Keratinocyte (primary cell): ENCODE measurements around the gene EPC2. TPM values are rescaled to one million over a fixed set of nuclear protein-coding genes. Genes with fewer than 3 reads are reported as not detected.

Source experiments
- DNase-seq: peaks from one replicate; pipeline ENCODE4 v3.0.0-alpha.2; 2011; ENCODE audit warnings: low read depth, missing footprints, low spot score
- FAIRE-seq: peaks from 2 replicates; lab custom pipeline; 2011; peaks lifted over from hg19 to GRCh38; lab: Jason Lieb, UNC
- H2AFZ ChIP-seq: 2 replicates; pipeline ENCODE4 v1.6.0; 2012; ENCODE audit warnings: low read length, control low read depth, inconsistent platforms; ENCODE audit not compliant: control insufficient read depth
- H3K27ac ChIP-seq: 2 replicates; pipeline ENCODE4 v1.5.1; 2011; ENCODE audit warnings: low read length; ENCODE audit not compliant: control insufficient read depth, insufficient read depth
- H3K27me3 ChIP-seq: 3 replicates; pipeline ENCODE4 v1.6.0; 2011; ENCODE audit warnings: low read length; ENCODE audit not compliant: control insufficient read depth, insufficient read depth; ENCODE audit errors: extremely low read depth
- H3K36me3 ChIP-seq, 2 experiments: 2 replicates in 1 of 2; 3 replicates in 1 of 2; pipeline ENCODE4 v1.5.1; 2011; ENCODE audit warnings: low read length in 2 of 2, mild to moderate bottlenecking in 1 of 2; ENCODE audit not compliant: control insufficient read depth in 2 of 2, insufficient read depth in 2 of 2; ENCODE audit errors: extremely low read depth in 1 of 2
- H3K4me1 ChIP-seq: 3 replicates; pipeline ENCODE4 v1.5.1; 2011; ENCODE audit warnings: low read length; ENCODE audit not compliant: control insufficient read depth, insufficient read depth; ENCODE audit errors: extremely low read depth
- H3K4me2 ChIP-seq: 3 replicates; pipeline ENCODE4 v1.6.0; 2011; ENCODE audit warnings: low read depth, low read length; ENCODE audit not compliant: control insufficient read depth, insufficient read depth; ENCODE audit errors: extremely low read depth
- H3K4me3 ChIP-seq, 3 experiments: fragments of 200-600 bp in 1 of 3; sonication (generic) in 1 of 3; 2 replicates in 2 of 3; 3 replicates in 1 of 3; pipeline ENCODE4 v1.5.1; 2011 to 2016; ENCODE audit warnings: low read length in 3 of 3, mild to moderate bottlenecking in 3 of 3, control low read depth in 2 of 3, inconsistent platforms in 1 of 3, low read depth in 1 of 3, mixed read lengths in 1 of 3, mixed run types in 1 of 3, moderate library complexity in 1 of 3; ENCODE audit not compliant: control insufficient read depth in 2 of 3, insufficient read depth in 2 of 3; ENCODE audit errors: extremely low read depth in 1 of 3
- H3K79me2 ChIP-seq: 2 replicates; pipeline ENCODE4 v1.6.0; 2012; ENCODE audit warnings: low read length; ENCODE audit not compliant: control insufficient read depth, insufficient read depth
- H3K9ac ChIP-seq: 3 replicates; pipeline ENCODE4 v1.6.0; 2011; ENCODE audit warnings: low read length; ENCODE audit not compliant: control insufficient read depth, insufficient read depth; ENCODE audit errors: extremely low read depth
- H3K9me1 ChIP-seq: 3 replicates; pipeline ENCODE4 v1.6.0; 2011; ENCODE audit warnings: low read length; ENCODE audit not compliant: control insufficient read depth, insufficient read depth; ENCODE audit errors: extremely low read depth
- H3K9me3 ChIP-seq: 2 replicates; pipeline ENCODE4 v1.5.1; 2012; ENCODE audit warnings: low read depth, low read length; ENCODE audit not compliant: control insufficient read depth
- H4K20me1 ChIP-seq: 3 replicates; pipeline ENCODE4 v1.6.0; 2011; ENCODE audit warnings: low read length; ENCODE audit not compliant: control insufficient read depth, insufficient read depth; ENCODE audit errors: extremely low read depth
- EZH2 ChIP-seq: IDR thresholded peaks from one replicate; pipeline ENCODE4 v1.6.1; 2012; ENCODE audit warnings: inconsistent platforms, mild to moderate bottlenecking, low read length, moderate library complexity
- dilution Hi-C: fragments of 300-500 bp; cut with MboI; formaldehyde crosslinking; loops from one replicate; pipeline ENCODE4 v1.7.0; 2020; ENCODE audit warnings: low sequenced_read_pairs; ENCODE audit not compliant: extremely low pct_ligation_motif_present
- polyA plus RNA-seq, 5 experiments: library from polyadenylated mRNA; depleted of rRNA in 3 of 5; stranded (reverse) in 3 of 5; stranded (forward) in 1 of 5; unstranded in 1 of 5; fragments of >200 nt; gene quantifications; 1 replicate in 1 of 5; 2 replicates in 3 of 5; 3 replicates in 1 of 5; pipeline versions ENCODE4 v1.2.1 to v1.2.3, GENCODE V29; 2011 to 2012; ENCODE audit warnings: missing spikeins in 2 of 5, low read depth in 1 of 5, low replicate concordance in 1 of 5
- TF ChIP-seq, protein P1 (sequence below), 3 experiments: IDR thresholded peaks in 1 of 3; conservative IDR thresholded peaks in 1 of 3; optimal IDR thresholded peaks in 1 of 3; 2 replicates in 2 of 3; 3 replicates in 1 of 3; pipeline versions ENCODE3 to v1.5.1; 2011; ENCODE audit warnings: low read length in 3 of 3, mild to moderate bottlenecking in 3 of 3, moderate library complexity in 2 of 3, control low read depth in 1 of 3, inconsistent platforms in 1 of 3; ENCODE audit not compliant: insufficient read depth in 2 of 3; ENCODE audit errors: extremely low read depth in 1 of 3

The EPC2 gene
- polyA plus RNA-seq, 1 donor (not counting 4 experiments of a cell fraction or from before 2014, with no cell fraction given), result 13.1 TPM

- Histone ChIP-seq H3K4me2 (peak overlapping the region; percentile 3), H3K36me3 (peaks cover 0 to 4% of the 10 kb centered on the region in 2 experiments), H3K27me3 (no peaks in the 10 kb centered on the region), H3K9ac (no peak overlapping the region), H3K79me2 (peaks cover 64% of the 10 kb centered on the region), H3K4me3 (no peak overlapping the region), H3K27ac (no peak overlapping the region), H2AFZ (no peak overlapping the region), H3K9me3 (no peaks in the 10 kb centered on the region), H3K9me1 (peaks cover 4% of the 10 kb centered on the region), H3K4me1 (peaks cover 5% of the 10 kb centered on the region), H4K20me1 (peaks cover 5% of the 10 kb centered on the region)
- FAIRE-seq (no peak), DNase-seq (no peak)
- no peak for TF ChIP-seq EZH2
- TF ChIP-seq, protein P1, sequence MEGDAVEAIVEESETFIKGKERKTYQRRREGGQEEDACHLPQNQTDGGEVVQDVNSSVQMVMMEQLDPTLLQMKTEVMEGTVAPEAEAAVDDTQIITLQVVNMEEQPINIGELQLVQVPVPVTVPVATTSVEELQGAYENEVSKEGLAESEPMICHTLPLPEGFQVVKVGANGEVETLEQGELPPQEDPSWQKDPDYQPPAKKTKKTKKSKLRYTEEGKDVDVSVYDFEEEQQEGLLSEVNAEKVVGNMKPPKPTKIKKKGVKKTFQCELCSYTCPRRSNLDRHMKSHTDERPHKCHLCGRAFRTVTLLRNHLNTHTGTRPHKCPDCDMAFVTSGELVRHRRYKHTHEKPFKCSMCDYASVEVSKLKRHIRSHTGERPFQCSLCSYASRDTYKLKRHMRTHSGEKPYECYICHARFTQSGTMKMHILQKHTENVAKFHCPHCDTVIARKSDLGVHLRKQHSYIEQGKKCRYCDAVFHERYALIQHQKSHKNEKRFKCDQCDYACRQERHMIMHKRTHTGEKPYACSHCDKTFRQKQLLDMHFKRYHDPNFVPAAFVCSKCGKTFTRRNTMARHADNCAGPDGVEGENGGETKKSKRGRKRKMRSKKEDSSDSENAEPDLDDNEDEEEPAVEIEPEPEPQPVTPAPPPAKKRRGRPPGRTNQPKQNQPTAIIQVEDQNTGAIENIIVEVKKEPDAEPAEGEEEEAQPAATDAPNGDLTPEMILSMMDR (optimal IDR thresholded peaks at IDR 0.05 in 1 of 3, IDR thresholded peaks at IDR 0.05 in 1 of 3, conservative IDR thresholded peaks at IDR 0.05 in 1 of 3; ENCODE audit: extremely low read depth in 1 of 3, insufficient read depth in 2 of 3, low read length in 3 of 3), result no peak
- dilution Hi-C loops, result no loop called here
Observed at GRCh38 chr2:148720501-148721001, 76.0 kb downstream of the EPC2 start.

GRCh38 chr2:148721520-148721931 lies 77.0 kb downstream of the EPC2 start:
- Histone ChIP-seq H3K4me2 (no peak overlapping the region), H3K36me3 (peaks cover 0 to 4% of the 10 kb centered on the region in 2 experiments), H3K27me3 (no peaks in the 10 kb centered on the region), H2AFZ (no peak overlapping the region), H3K79me2 (peaks cover 62% of the 10 kb centered on the region), H3K9me3 (no peaks in the 10 kb centered on the region), H3K9ac (no peak overlapping the region), H3K9me1 (peaks cover 4% of the 10 kb centered on the region), H4K20me1 (peaks cover 5% of the 10 kb centered on the region), H3K27ac (no peak overlapping the region), H3K4me1 (peaks cover 2% of the 10 kb centered on the region), H3K4me3 (no peak overlapping the region)
- DNase-seq (no peak), FAIRE-seq (no peak)
- dilution Hi-C loops, result no loop called here
- TF ChIP-seq EZH2, result no peak
- TF ChIP-seq, protein P1 (optimal IDR thresholded peaks at IDR 0.05 in 1 of 3, IDR thresholded peaks at IDR 0.05 in 1 of 3, conservative IDR thresholded peaks at IDR 0.05 in 1 of 3; ENCODE audit: extremely low read depth in 1 of 3, insufficient read depth in 2 of 3, low read length in 3 of 3), result no peak
